GM21515 (cell line): Measurements from ENCODE around the gene KIF12.
"Not testable (repeated sequence)": the region's sequence is repeated elsewhere in the genome, so short reads cannot be mapped to it uniquely, and the experiment has no call there.

Experiments
- ATAC-seq: cut with Tn5 transposase; IDR thresholded peaks from one replicate; pipeline ENCODE4 v1.9.1; 2021; ENCODE audit not compliant: unreplicated experiment

The KIF12 gene

GRCh38 chr9:114086009-114086408 lies 13.1 kb downstream of the KIF12 start:
- ATAC-seq: no peak

GRCh38 chr9:114085387-114085789 lies 13.7 kb downstream of the KIF12 start:
- no peak for ATAC-seq

GRCh38 chr9:114084282-114085073 lies 14.6 kb downstream of the KIF12 start:
- ATAC-seq: no peak

GRCh38 chr9:114083666-114084065 lies 15.4 kb downstream of the KIF12 start:
- ATAC-seq: no peak

GRCh38 chr9:114082763-114083412 lies 16.2 kb downstream of the KIF12 start:
- ATAC-seq: not testable (repeated sequence)

GRCh38 chr9:114082017-114082762 lies 16.9 kb downstream of the KIF12 start:
- peak; percentile 78 for ATAC-seq

GRCh38 chr9:114081441-114082016 lies 17.6 kb downstream of the KIF12 start:
- no peak for ATAC-seq

- no peak for ATAC-seq
Measured at GRCh38 chr9:114080773-114081440, 18.2 kb downstream of the KIF12 start.

- ATAC-seq: no peak
Measured at GRCh38 chr9:114080195-114080772, 18.8 kb downstream of the KIF12 start.

- ATAC-seq: no peak
Measured at GRCh38 chr9:114078781-114079156, 20.3 kb downstream of the KIF12 start.

- no peak for ATAC-seq
Measured at GRCh38 chr9:114078021-114078780, 20.9 kb downstream of the KIF12 start, which contains the start of gene AMBP. Gene AMBP, minus strand, starts transcription at chr9:114078300. Its CDS starts 91 bp downstream, at chr9:114078209.

- no peak for ATAC-seq
Measured at GRCh38 chr9:114077162-114077837, 21.8 kb downstream of the KIF12 start.

GRCh38 chr9:114076237-114077161 lies 22.6 kb downstream of the KIF12 start:
- ATAC-seq: no peak

GRCh38 chr9:114075602-114076001 lies 23.5 kb downstream of the KIF12 start:
- no peak for ATAC-seq

- no peak for ATAC-seq
Measured at GRCh38 chr9:114072184-114073140, 26.6 kb downstream of the KIF12 start.

GRCh38 chr9:114071197-114071795 lies 27.8 kb downstream of the KIF12 start:
- no peak for ATAC-seq
